Endodermal cell (in vitro differentiated cells): Measurements from ENCODE around the gene ZBTB7C. TPM values are rescaled to one million over a fixed set of nuclear protein-coding genes. Genes with fewer than 3 reads are reported as not detected.

Experiments used
- DNase-seq: peaks from one replicate; pipeline ENCODE4 v3.0.0-alpha.2; 2017
- H3K27ac ChIP-seq: 2 replicates; pipeline ENCODE4 v1.5.1; 2013; ENCODE audit warnings: mild to moderate bottlenecking, low read depth, low read length, moderate library complexity
- H3K27me3 ChIP-seq: 2 replicates; pipeline ENCODE4 v1.6.1; 2013; ENCODE audit warnings: mild to moderate bottlenecking, low read length, moderate library complexity; ENCODE audit not compliant: insufficient read depth, control insufficient read depth, poor library complexity, severe bottlenecking
- H3K36me3 ChIP-seq: 2 replicates; pipeline ENCODE4 v1.7.0; 2013; ENCODE audit warnings: mild to moderate bottlenecking, low read length, moderate library complexity; ENCODE audit not compliant: control insufficient read depth, insufficient read depth
- H3K4me1 ChIP-seq: one replicate; pipeline ENCODE4 v1.7.0; 2013; ENCODE audit warnings: low read length; ENCODE audit not compliant: control insufficient read depth, insufficient read depth
- H3K4me3 ChIP-seq: 2 replicates; pipeline ENCODE4 v1.5.1; 2013; ENCODE audit warnings: mild to moderate bottlenecking, low read length, moderate library complexity
- H3K9ac ChIP-seq: 2 replicates; pipeline ENCODE4 v1.6.1; 2013; ENCODE audit warnings: mild to moderate bottlenecking, low read length, moderate library complexity; ENCODE audit not compliant: poor library complexity, severe bottlenecking; ENCODE audit errors: extremely low read depth
- H3K9me3 ChIP-seq: 2 replicates; pipeline ENCODE4 v1.6.1; 2013; ENCODE audit warnings: mild to moderate bottlenecking, low read length, moderate library complexity; ENCODE audit not compliant: control insufficient read depth
- H3K27ac Mint-ChIP-seq: 2 replicates; pipeline ENCODE4 v1.8.0; 2020; ENCODE audit warnings: mixed read lengths
- H3K27me3 Mint-ChIP-seq: 2 replicates; pipeline ENCODE4 v1.8.0; 2021; ENCODE audit warnings: mild to moderate bottlenecking, mixed read lengths; ENCODE audit not compliant: insufficient read depth
- H3K36me3 Mint-ChIP-seq: 2 replicates; pipeline ENCODE4 v1.8.0; 2020; ENCODE audit warnings: low read depth, mixed read lengths
- H3K4me1 Mint-ChIP-seq: 2 replicates; pipeline ENCODE4 v1.8.0; 2020; ENCODE audit warnings: mixed read lengths
- H3K4me3 Mint-ChIP-seq: 2 replicates; pipeline ENCODE4 v1.8.0; 2020; ENCODE audit warnings: mild to moderate bottlenecking, moderate library complexity, mixed read lengths
- H3K9me3 Mint-ChIP-seq: 2 replicates; pipeline ENCODE4 v1.8.0; 2020; ENCODE audit warnings: mild to moderate bottlenecking, mixed read lengths
- CTCF ChIP-seq: fragments of 200-600 bp; sonication (generic); conservative IDR thresholded peaks from 2 replicates; pipeline ENCODE4 v1.5.0; 2021; ENCODE audit warnings: antibody characterized with exemption, mild to moderate bottlenecking
- WGBS, 2 experiments: methylation state at CpG; one replicate each; pipeline versions ENCODE4 v1.1.5 to v1.1.7; 2013; ENCODE audit warnings: missing lambda C conversion rate in 2 of 2, mixed read lengths in 1 of 2; ENCODE audit not compliant: insufficient coverage in 1 of 2, insufficient read length in 1 of 2; 5-methylcytosine and 5-hydroxymethylcytosine counted together
- total RNA-seq, 2 donors: library from RNA; stranded (reverse); fragmentation: NEBNext Ultra II Directional in 1 of 2; extraction: Animal tissue kit (Norgen Biotek cat#: 25700) in 1 of 2; gene quantifications; 2 replicates in 1 of 2; 3 replicates in 1 of 2; pipeline ENCODE4 v1.2.1, GENCODE V29; 2021

ZBTB7C gene
- total RNA-seq, 2 donors from 2014 or later = 0.31 to 0.62 TPM

- Mint-ChIP-seq H3K27me3 (peaks cover 5% of the 10 kb centered on the region), H3K4me3 (no peak overlapping the region), H3K4me1 (peaks cover 19% of the 10 kb centered on the region), H3K36me3 (no peaks in the 10 kb centered on the region), H3K9me3 (peaks cover 2% of the 10 kb centered on the region), H3K27ac (no peak overlapping the region)
- Histone ChIP-seq H3K4me3 (no peak overlapping the region), H3K36me3 (no peaks in the 10 kb centered on the region), H3K9ac (no peak overlapping the region), H3K9me3 (no peaks in the 10 kb centered on the region), H3K27me3 (no peaks in the 10 kb centered on the region), H3K4me1 (peaks cover 5% of the 10 kb centered on the region), H3K27ac (no peak overlapping the region)
- WGBS, 2 experiments = 89 to 90% methylated on average over 4 to 7 of the region's 7 CpGs
- peak; percentile 28 for DNase-seq
- no peak for TF ChIP-seq CTCF
Measured at GRCh38 chr18:48371854-48372602, 37.2 kb downstream of the ZBTB7C start.

- Mint-ChIP-seq H3K4me1 (peaks cover 26% of the 10 kb centered on the region), H3K27me3 (no peaks in the 10 kb centered on the region), H3K27ac (peak overlapping the region; percentile 28), H3K9me3 (peaks cover 15% of the 10 kb centered on the region), H3K36me3 (no peaks in the 10 kb centered on the region), H3K4me3 (no peak overlapping the region)
- Histone ChIP-seq H3K4me1 (peaks cover 5% of the 10 kb centered on the region), H3K9ac (no peak overlapping the region), H3K36me3 (no peaks in the 10 kb centered on the region), H3K4me3 (no peak overlapping the region), H3K27me3 (no peaks in the 10 kb centered on the region), H3K27ac (no peak overlapping the region), H3K9me3 (peaks cover 12% of the 10 kb centered on the region)
- peak; percentile 52 for DNase-seq
- 65% methylated on average over 4 of the region's 4 CpGs; no CpG with 5 or more reads in 1 of the 2 experiments for WGBS, 2 experiments
- no peak for TF ChIP-seq CTCF
Measured at GRCh38 chr18:48367557-48367956, 41.6 kb downstream of the ZBTB7C start.

GRCh38 chr18:48365965-48366364 lies 43.2 kb downstream of the ZBTB7C start:
- Mint-ChIP-seq H3K9me3 (peaks cover 15% of the 10 kb centered on the region), H3K27me3 (no peaks in the 10 kb centered on the region), H3K27ac (no peak overlapping the region), H3K4me3 (no peak overlapping the region), H3K4me1 (peaks cover 26% of the 10 kb centered on the region), H3K36me3 (no peaks in the 10 kb centered on the region)
- Histone ChIP-seq H3K4me1 (peaks cover 5% of the 10 kb centered on the region), H3K27ac (no peak overlapping the region), H3K36me3 (no peaks in the 10 kb centered on the region), H3K9ac (no peak overlapping the region), H3K27me3 (no peaks in the 10 kb centered on the region), H3K4me3 (no peak overlapping the region), H3K9me3 (peaks cover 12% of the 10 kb centered on the region)
- no peak for DNase-seq
- no peak for TF ChIP-seq CTCF
